ENCODE measurements around the gene KLHL29. TPM values are rescaled to one million over a fixed set of nuclear protein-coding genes. Genes with fewer than 3 reads are reported as not detected.

KLHL29 gene
- total RNA-seq, 4 donors from 2014 or later = 4.8 to 17.0 (median 10.5) TPM

- Histone ChIP-seq H3K27ac (no peak overlapping the region), H3K9me3 (no peaks in the 10 kb centered on the region), H3K36me3 (no peaks in the 10 kb centered on the region), H3K4me1 (peaks cover 0 to 5% of the 10 kb centered on the region in 2 donors), H3K27me3 (no peaks in the 10 kb centered on the region), H3K4me3 (no peak overlapping the region)
- DNase-seq = no peak
- intact Hi-C loops (cut with DNase I; ENCODE audit: low total_unique reads) = no loop called here
- no peak for TF ChIP-seq CTCF (IDR thresholded peaks at IDR 0.05)
These were observed 277.5 kb downstream of the KLHL29 start for GRCh38 chr2:23662466-23662865.

- Histone ChIP-seq H3K4me3 (peak overlapping the region; percentile 18 to 29), H3K9me3 (no peaks in the 10 kb centered on the region), H3K4me1 (peaks cover 0 to 5% of the 10 kb centered on the region in 2 donors), H3K27ac (peak overlapping the region; percentile 37 to 52), H3K27me3 (no peaks in the 10 kb centered on the region), H3K36me3 (no peaks in the 10 kb centered on the region)
- DNase-seq = peak in 1 of 2 donors; percentile 50
- intact Hi-C loops (cut with DNase I; ENCODE audit: low total_unique reads) = no loop called here
- TF ChIP-seq CTCF (IDR thresholded peaks at IDR 0.05) = no peak
- TF ChIP-seq POLR2A (IDR thresholded peaks at IDR 0.05) = no peak
These were observed 278.3 kb downstream of the KLHL29 start for GRCh38 chr2:23662941-23663920.

GRCh38 chr2:23664066-23664788 lies 279.2 kb downstream of the KLHL29 start:
- TF ChIP-seq POLR2A (IDR thresholded peaks at IDR 0.05) = no peak
- TF ChIP-seq CTCF (IDR thresholded peaks at IDR 0.05) = no peak
- H3K36me3 ChIP-seq = no peaks in the 10 kb centered on the region
- peak overlapping the region in 1 of 2 donors; percentile 29 for H3K4me3 ChIP-seq
- H3K4me1 ChIP-seq = peaks cover 3 to 11% of the 10 kb centered on the region in 2 donors
- peak overlapping the region; percentile 37 to 52 for H3K27ac ChIP-seq
- no peaks in the 10 kb centered on the region for H3K27me3 ChIP-seq
- H3K9me3 ChIP-seq = no peaks in the 10 kb centered on the region
- intact Hi-C loops (cut with DNase I; ENCODE audit: low total_unique reads) = no loop called here
- DNase-seq = no peak

GRCh38 chr2:23666241-23666979 lies 281.4 kb downstream of the KLHL29 start:
- H3K4me1 ChIP-seq = peaks cover 9 to 22% of the 10 kb centered on the region in 2 donors
- no peak overlapping the region for H3K4me3 ChIP-seq
- intact Hi-C loops (cut with DNase I; ENCODE audit: low total_unique reads) = no loop called here
- H3K27ac ChIP-seq = no peak overlapping the region
- no peaks in the 10 kb centered on the region for H3K27me3 ChIP-seq
- TF ChIP-seq CTCF (IDR thresholded peaks at IDR 0.05) (no peak), POLR2A (IDR thresholded peaks at IDR 0.05) (no peak)
- no peaks in the 10 kb centered on the region for H3K36me3 ChIP-seq
- DNase-seq = no peak
- no peaks in the 10 kb centered on the region for H3K9me3 ChIP-seq
